SH-SY5Y (cell line): ENCODE measurements around the gene MBD4.

Source experiments
- GATA2 ChIP-seq: IDR thresholded peaks from 2 replicates; pipeline ENCODE4 v1.6.1; 2011; ENCODE audit warnings: mild to moderate bottlenecking, low read depth, low read length
- GATA3 ChIP-seq: IDR thresholded peaks from 2 replicates; pipeline ENCODE4 v1.6.1; 2011; ENCODE audit warnings: low read depth, mild to moderate bottlenecking, low read length, moderate library complexity

Gene MBD4

GRCh38 chr3:129409541-129409940 is 30.2 kb downstream of the MBD4 start:
- TF ChIP-seq GATA2 (no peak), GATA3 (no peak)

- TF ChIP-seq GATA3 = no peak
- TF ChIP-seq GATA2 = no peak
These were observed 35.1 kb downstream of the MBD4 start for GRCh38 chr3:129404610-129405009.

- no peak for TF ChIP-seq GATA3
- TF ChIP-seq GATA2 = no peak
These were observed 35.6 kb downstream of the MBD4 start for GRCh38 chr3:129404130-129404529.

- TF ChIP-seq GATA2 (no peak), GATA3 (no peak)
These were observed 36.3 kb downstream of the MBD4 start for GRCh38 chr3:129403450-129403849.

- TF ChIP-seq GATA3 (no peak), GATA2 (no peak)
These were observed 37.1 kb downstream of the MBD4 start for GRCh38 chr3:129402616-129403015.

GRCh38 chr3:129402210-129402609 is 37.5 kb downstream of the MBD4 start:
- no peak for TF ChIP-seq GATA3
- no peak for TF ChIP-seq GATA2

GRCh38 chr3:129399895-129400357 is 39.8 kb downstream of the MBD4 start:
- TF ChIP-seq GATA3 = no peak
- TF ChIP-seq GATA2 = no peak

- TF ChIP-seq GATA3 (no peak), GATA2 (no peak)
These were observed 40.4 kb downstream of the MBD4 start for GRCh38 chr3:129399145-129399894.

- no peak for TF ChIP-seq GATA2
- TF ChIP-seq GATA3 = no peak
These were observed 41.0 kb downstream of the MBD4 start for GRCh38 chr3:129398803-129399144.

- TF ChIP-seq GATA2 (no peak), GATA3 (no peak)
These were observed 46.5 kb downstream of the MBD4 start for GRCh38 chr3:129393271-129393670.

GRCh38 chr3:129389572-129389937 is 50.2 kb downstream of the MBD4 start:
- TF ChIP-seq GATA2 (no peak), GATA3 (no peak)

GRCh38 chr3:129387487-129387886 is 52.3 kb downstream of the MBD4 start:
- no peak for TF ChIP-seq GATA2
- TF ChIP-seq GATA3 = no peak

- TF ChIP-seq GATA3 (no peak), GATA2 (no peak)
These were observed 52.8 kb downstream of the MBD4 start for GRCh38 chr3:129386984-129387383.

GRCh38 chr3:129385507-129385906 is 54.2 kb downstream of the MBD4 start:
- peak; percentile 68 for TF ChIP-seq GATA2

GRCh38 chr3:129384594-129385323 is 55.0 kb downstream of the MBD4 start:
- TF ChIP-seq GATA2 = no peak
- TF ChIP-seq GATA3 = no peak

GRCh38 chr3:129383292-129383860 is 56.4 kb downstream of the MBD4 start:
- TF ChIP-seq GATA2 (no peak), GATA3 (no peak)
